ENCODE data around the gene CA10.

The CA10 gene

GRCh38 chr17:52011064-52011463, 147.4 kb downstream of the CA10 start:
- no peaks in the 10 kb centered on the region for H3K27me3 ChIP-seq (replicated peaks; ENCODE audit: control insufficient read depth, insufficient read depth, low read length)
- TF ChIP-seq CTCF (IDR thresholded peaks at IDR 0.05; ENCODE audit: insufficient read depth, low read length, poor library complexity, severe bottlenecking): no peak
- DNase-seq (ENCODE audit: extremely low read depth, insufficient read length): no peak
- no peak overlapping the region for H3K4me3 ChIP-seq (replicated peaks; ENCODE audit: low read depth, low read length)
- no peaks in the 10 kb centered on the region for H3K36me3 ChIP-seq (ENCODE audit: control insufficient read depth, insufficient read depth, low read length)

DNA sequence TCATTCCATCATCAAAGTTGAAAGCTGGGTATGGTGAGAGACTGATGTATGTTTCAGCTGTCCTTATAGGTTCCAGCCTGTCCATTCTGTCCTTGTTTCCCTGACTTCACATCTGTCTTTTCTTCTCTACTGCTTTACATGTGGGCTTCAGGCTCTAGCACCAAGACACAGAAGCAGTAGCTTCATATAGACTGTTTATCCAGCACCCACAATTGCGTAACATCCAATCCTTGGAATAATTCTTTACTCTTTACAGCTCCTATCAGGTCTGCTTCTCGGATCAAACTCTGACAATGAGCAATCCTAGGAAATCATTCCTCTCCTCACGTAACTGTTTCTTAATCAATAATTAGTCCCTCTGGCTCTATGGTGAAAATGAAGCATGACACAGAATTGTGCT, 158.9 kb downstream of the CA10 start:
- Histone ChIP-seq H3K27me3 (replicated peaks; ENCODE audit: control insufficient read depth, insufficient read depth, low read length) (no peaks in the 10 kb centered on the region), H3K36me3 (ENCODE audit: control insufficient read depth, insufficient read depth, low read length) (no peaks in the 10 kb centered on the region), H3K4me3 (replicated peaks; ENCODE audit: low read depth, low read length) (no peak overlapping the region)
- no peak for TF ChIP-seq CTCF (IDR thresholded peaks at IDR 0.05; ENCODE audit: insufficient read depth, low read length, poor library complexity, severe bottlenecking)
- no peak for DNase-seq (ENCODE audit: extremely low read depth, insufficient read length)

DNA sequence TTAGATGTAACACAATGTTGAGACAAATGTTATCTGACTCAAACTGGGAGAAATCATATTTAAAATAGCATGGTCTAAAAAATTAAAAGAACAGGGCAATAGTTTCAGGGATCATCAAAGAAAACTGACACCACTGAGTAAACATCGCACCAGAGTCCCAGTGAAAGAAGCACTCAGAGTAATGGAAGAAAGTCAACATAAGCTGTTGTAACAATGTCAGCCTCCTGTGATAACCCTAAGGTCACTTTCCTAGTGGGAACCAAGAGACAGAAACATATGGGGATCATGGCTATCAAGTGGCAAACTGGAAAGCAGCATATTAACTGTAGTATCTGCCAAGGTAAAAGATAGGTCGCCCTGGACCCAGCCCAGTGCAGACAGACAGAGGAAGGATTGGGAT, 160.8 kb downstream of the CA10 start:
- no peak for DNase-seq (ENCODE audit: extremely low read depth, insufficient read length)

DNA sequence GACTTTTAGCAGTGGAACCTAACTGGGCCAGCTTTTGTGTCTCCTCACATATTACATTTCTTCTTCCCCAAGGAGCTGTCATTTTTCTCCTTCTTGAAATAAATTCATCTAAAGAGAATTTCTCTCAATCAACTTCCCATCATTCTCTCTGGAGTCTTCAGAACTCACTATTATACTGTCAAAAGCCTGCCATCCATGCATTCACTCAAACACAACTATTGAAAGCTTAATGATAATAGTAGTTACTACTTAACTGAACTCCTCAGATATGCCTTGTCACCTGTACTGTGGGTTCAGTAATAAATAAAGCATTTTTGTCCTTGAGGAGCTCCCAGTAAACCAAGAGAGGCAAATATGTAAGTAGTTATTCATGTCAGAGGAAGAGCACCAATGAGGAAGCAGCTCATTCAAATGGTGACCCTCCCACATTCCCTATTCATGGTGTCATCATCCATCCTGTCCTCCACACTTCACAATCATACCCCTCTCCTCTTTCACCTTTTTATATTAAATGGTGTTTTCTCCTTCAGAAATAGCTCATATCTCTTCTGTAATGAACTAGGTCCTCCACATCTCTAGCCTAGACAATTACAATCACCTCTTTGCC, 162.6 kb downstream of the CA10 start:
- TF ChIP-seq CTCF (IDR thresholded peaks at IDR 0.05; ENCODE audit: insufficient read depth, low read length, poor library complexity, severe bottlenecking): no peak
- no peak for DNase-seq (ENCODE audit: extremely low read depth, insufficient read length)
- H3K4me3 ChIP-seq (replicated peaks; ENCODE audit: low read depth, low read length): no peak overlapping the region
- no peaks in the 10 kb centered on the region for H3K36me3 ChIP-seq (ENCODE audit: control insufficient read depth, insufficient read depth, low read length)
- H3K27me3 ChIP-seq (replicated peaks; ENCODE audit: control insufficient read depth, insufficient read depth, low read length): no peaks in the 10 kb centered on the region

More for the DNA sequence above, 160.8 kb downstream of the CA10 start:
- no peaks in the 10 kb centered on the region for H3K27me3 ChIP-seq (replicated peaks; ENCODE audit: control insufficient read depth, insufficient read depth, low read length)
- H3K4me3 ChIP-seq (replicated peaks; ENCODE audit: low read depth, low read length): no peak overlapping the region
- no peaks in the 10 kb centered on the region for H3K36me3 ChIP-seq (ENCODE audit: control insufficient read depth, insufficient read depth, low read length)
- TF ChIP-seq CTCF (IDR thresholded peaks at IDR 0.05; ENCODE audit: insufficient read depth, low read length, poor library complexity, severe bottlenecking): no peak

GRCh38 chr17:51992864-51993416, 165.6 kb downstream of the CA10 start:
- DNase-seq (ENCODE audit: extremely low read depth, insufficient read length): no peak
- no peak for TF ChIP-seq CTCF (IDR thresholded peaks at IDR 0.05; ENCODE audit: insufficient read depth, low read length, poor library complexity, severe bottlenecking)
- Histone ChIP-seq H3K4me3 (replicated peaks; ENCODE audit: low read depth, low read length) (no peak overlapping the region), H3K36me3 (ENCODE audit: control insufficient read depth, insufficient read depth, low read length) (no peaks in the 10 kb centered on the region), H3K27me3 (replicated peaks; ENCODE audit: control insufficient read depth, insufficient read depth, low read length) (no peaks in the 10 kb centered on the region)

- no peak for TF ChIP-seq CTCF (IDR thresholded peaks at IDR 0.05; ENCODE audit: insufficient read depth, low read length, poor library complexity, severe bottlenecking)
- Histone ChIP-seq H3K27me3 (replicated peaks; ENCODE audit: control insufficient read depth, insufficient read depth, low read length) (no peaks in the 10 kb centered on the region), H3K36me3 (ENCODE audit: control insufficient read depth, insufficient read depth, low read length) (no peaks in the 10 kb centered on the region), H3K4me3 (replicated peaks; ENCODE audit: low read depth, low read length) (no peak overlapping the region)
- DNase-seq (ENCODE audit: extremely low read depth, insufficient read length): no peak
These were observed 187.4 kb downstream of the CA10 start for GRCh38 chr17:51971121-51971520.
